Activated naive CD4-positive, alpha-beta T cell treated with anti-CD3 and anti-CD28 coated beads, Interleukin-2, amount 50 U/mL, for 24 hours (primary cell): ENCODE results near the gene UTS2R.

ENCODE experiments used
- H3K27ac Mint-ChIP-seq: one replicate; pipeline ENCODE4 v1.8.0; 2021; ENCODE audit warnings: mild to moderate bottlenecking, mixed read lengths
- H3K27me3 Mint-ChIP-seq: one replicate; pipeline ENCODE4 v1.8.0; 2021; ENCODE audit warnings: mixed read lengths
- H3K36me3 Mint-ChIP-seq: one replicate; pipeline ENCODE4 v1.8.0; 2021; ENCODE audit warnings: mixed read lengths
- H3K4me1 Mint-ChIP-seq: one replicate; pipeline ENCODE4 v1.8.0; 2021; ENCODE audit warnings: mixed read lengths
- H3K4me3 Mint-ChIP-seq: one replicate; pipeline ENCODE4 v1.8.0; 2021; ENCODE audit warnings: mild to moderate bottlenecking, mixed read lengths
- H3K9me3 Mint-ChIP-seq: one replicate; pipeline ENCODE4 v1.8.0; 2021; ENCODE audit warnings: mixed read lengths

The UTS2R gene

GRCh38 chr17:82331345-82331939 lies 40.1 kb upstream of the UTS2R start:
- Mint-ChIP-seq H3K27ac (no peak overlapping the region), H3K4me1 (peaks cover 25% of the 10 kb centered on the region)

GRCh38 chr17:82332669-82333278 lies 38.8 kb upstream of the UTS2R start:
- no peaks in the 10 kb centered on the region for H3K36me3 Mint-ChIP-seq
- H3K27ac Mint-ChIP-seq, result no peak overlapping the region
- H3K27me3 Mint-ChIP-seq, result no peaks in the 10 kb centered on the region
- no peaks in the 10 kb centered on the region for H3K9me3 Mint-ChIP-seq
- peaks cover 25% of the 10 kb centered on the region for H3K4me1 Mint-ChIP-seq
- peak overlapping the region; percentile 74 for H3K4me3 Mint-ChIP-seq

More at GRCh38 chr17:82331345-82331939, 40.1 kb upstream of the UTS2R start:
- Mint-ChIP-seq H3K36me3 (no peaks in the 10 kb centered on the region), H3K27me3 (no peaks in the 10 kb centered on the region), H3K9me3 (no peaks in the 10 kb centered on the region), H3K4me3 (no peak overlapping the region)

GRCh38 chr17:82333279-82334171 lies 38.0 kb upstream of the UTS2R start, which contains the start of gene SECTM1:
Gene SECTM1, minus strand, starts transcription at chr17:82333766. Its CDS starts 6,526 bp downstream, at chr17:82327240.
- Mint-ChIP-seq H3K36me3 (no peaks in the 10 kb centered on the region), H3K4me3 (peak within 1 kb of the TSS; percentile 94), H3K27me3 (no peaks in the 10 kb centered on the region), H3K27ac (no peak within 1 kb of the TSS), H3K4me1 (peaks cover 25% of the 10 kb centered on the region), H3K9me3 (no peaks in the 10 kb centered on the region)

GRCh38 chr17:82334204-82334621 lies 37.4 kb upstream of the UTS2R start:
- H3K36me3 Mint-ChIP-seq, result no peaks in the 10 kb centered on the region
- H3K27me3 Mint-ChIP-seq, result no peaks in the 10 kb centered on the region
- peak overlapping the region; percentile 94 for H3K4me3 Mint-ChIP-seq
- peaks cover 25% of the 10 kb centered on the region for H3K4me1 Mint-ChIP-seq
- H3K27ac Mint-ChIP-seq, result no peak overlapping the region
- no peaks in the 10 kb centered on the region for H3K9me3 Mint-ChIP-seq

- Mint-ChIP-seq H3K27me3 (no peaks in the 10 kb centered on the region), H3K9me3 (no peaks in the 10 kb centered on the region), H3K4me3 (peak overlapping the region; percentile 94), H3K4me1 (peaks cover 25% of the 10 kb centered on the region), H3K36me3 (no peaks in the 10 kb centered on the region), H3K27ac (peak overlapping the region; percentile 88)
Observed at GRCh38 chr17:82334622-82335394, 36.8 kb upstream of the UTS2R start.

- no peaks in the 10 kb centered on the region for H3K36me3 Mint-ChIP-seq
- H3K4me1 Mint-ChIP-seq, result peaks cover 23% of the 10 kb centered on the region
- no peaks in the 10 kb centered on the region for H3K9me3 Mint-ChIP-seq
- H3K27me3 Mint-ChIP-seq, result no peaks in the 10 kb centered on the region
- no peak overlapping the region for H3K4me3 Mint-ChIP-seq
- peak overlapping the region; percentile 17 for H3K27ac Mint-ChIP-seq
Observed at GRCh38 chr17:82338858-82339633, 32.5 kb upstream of the UTS2R start.

GRCh38 chr17:82339634-82340580 lies 31.7 kb upstream of the UTS2R start:
- H3K4me1 Mint-ChIP-seq, result peaks cover 17% of the 10 kb centered on the region
- H3K27me3 Mint-ChIP-seq, result no peaks in the 10 kb centered on the region
- H3K36me3 Mint-ChIP-seq, result no peaks in the 10 kb centered on the region
- H3K27ac Mint-ChIP-seq, result peak overlapping the region; percentile 17
- H3K4me3 Mint-ChIP-seq, result no peak overlapping the region
- H3K9me3 Mint-ChIP-seq, result no peaks in the 10 kb centered on the region

GRCh38 chr17:82342361-82343079 lies 29.0 kb upstream of the UTS2R start:
- Mint-ChIP-seq H3K27ac (no peak overlapping the region), H3K9me3 (no peaks in the 10 kb centered on the region), H3K4me1 (peaks cover 13% of the 10 kb centered on the region), H3K27me3 (no peaks in the 10 kb centered on the region), H3K4me3 (no peak overlapping the region), H3K36me3 (no peaks in the 10 kb centered on the region)

GRCh38 chr17:82343560-82343959 lies 28.0 kb upstream of the UTS2R start:
- Mint-ChIP-seq H3K4me1 (peaks cover 13% of the 10 kb centered on the region), H3K36me3 (no peaks in the 10 kb centered on the region), H3K27me3 (no peaks in the 10 kb centered on the region), H3K4me3 (no peak overlapping the region), H3K27ac (peak overlapping the region; percentile 65), H3K9me3 (no peaks in the 10 kb centered on the region)

- Mint-ChIP-seq H3K36me3 (no peaks in the 10 kb centered on the region), H3K4me1 (peaks cover 13% of the 10 kb centered on the region), H3K9me3 (no peaks in the 10 kb centered on the region), H3K4me3 (no peak overlapping the region), H3K27me3 (peaks cover 2% of the 10 kb centered on the region), H3K27ac (no peak overlapping the region)
Observed at GRCh38 chr17:82344175-82344907, 27.2 kb upstream of the UTS2R start.

GRCh38 chr17:82345151-82345976 lies 26.2 kb upstream of the UTS2R start:
- H3K4me3 Mint-ChIP-seq, result no peak overlapping the region
- H3K36me3 Mint-ChIP-seq, result no peaks in the 10 kb centered on the region
- no peaks in the 10 kb centered on the region for H3K9me3 Mint-ChIP-seq
- peaks cover 2% of the 10 kb centered on the region for H3K27me3 Mint-ChIP-seq
- H3K27ac Mint-ChIP-seq, result no peak overlapping the region
- peaks cover 13% of the 10 kb centered on the region for H3K4me1 Mint-ChIP-seq
